ENCODE measurements around the gene CCT7.

Gene CCT7

DNA sequence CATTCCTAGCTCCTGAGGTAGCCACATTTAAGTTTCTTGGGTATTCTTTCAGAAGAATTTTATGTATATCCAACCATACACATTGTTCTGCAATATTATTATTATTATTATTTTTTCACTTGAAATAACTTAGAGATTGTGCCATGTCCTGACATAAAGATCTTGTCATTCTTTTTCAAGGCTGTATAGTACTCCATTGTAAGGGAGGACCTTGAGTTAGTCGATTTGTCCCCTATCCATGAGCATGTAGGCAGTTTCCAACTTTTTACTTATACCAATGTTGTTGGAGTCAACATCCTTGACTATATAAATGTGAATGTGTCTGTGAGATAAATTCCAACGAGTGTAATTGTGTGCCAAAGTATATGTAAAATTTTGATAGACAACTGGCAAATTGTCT lies 60.1 kb downstream of the CCT7 start:
- DNase-seq (ENCODE audit: low spot score): no peak

GRCh38 chr2:73295751-73296400 lies 61.8 kb downstream of the CCT7 start:
- DNase-seq (ENCODE audit: low spot score): no peak

DNA sequence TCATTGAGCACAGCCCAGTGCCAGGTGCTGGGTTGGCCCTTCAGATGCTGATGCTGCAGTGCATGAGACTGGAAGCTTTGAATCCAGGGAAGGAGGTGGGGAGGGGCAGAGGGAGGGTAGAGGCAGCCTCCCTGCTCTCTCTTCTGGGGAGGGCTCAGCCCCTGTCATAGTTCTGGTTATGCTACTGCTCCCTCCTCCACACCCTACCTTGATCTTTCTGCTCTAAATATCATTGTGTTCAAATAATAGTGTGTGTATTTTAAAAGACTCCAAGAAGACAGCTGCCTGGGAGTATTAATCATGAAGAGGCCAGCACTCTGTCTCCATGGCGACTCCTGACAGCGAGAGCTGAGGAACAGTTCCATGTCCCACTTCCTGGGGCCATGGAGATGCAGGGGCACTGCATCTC lies 63.0 kb downstream of the CCT7 start:
- no peak for DNase-seq (ENCODE audit: low spot score)

DNA sequence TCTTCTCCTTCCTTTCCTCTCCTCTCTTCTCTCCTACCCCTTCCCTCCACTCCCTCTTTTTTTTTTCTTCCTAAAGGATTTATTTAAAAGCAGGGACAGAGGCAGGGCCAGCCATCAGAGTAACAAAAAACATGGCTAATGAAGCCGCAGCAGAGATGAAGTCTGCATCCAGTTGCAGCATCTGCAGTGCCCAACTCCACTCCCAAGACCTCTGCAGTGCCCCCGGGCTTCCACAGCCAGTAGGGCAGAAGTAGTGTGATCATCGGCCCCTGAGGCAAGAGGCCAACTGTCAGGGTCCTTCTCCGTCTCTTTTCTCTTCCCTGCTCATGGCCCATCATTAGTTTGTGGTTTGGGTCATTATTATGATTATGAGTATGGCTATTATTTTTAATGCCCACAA lies 63.5 kb downstream of the CCT7 start:
- DNase-seq (ENCODE audit: low spot score): no peak

DNA sequence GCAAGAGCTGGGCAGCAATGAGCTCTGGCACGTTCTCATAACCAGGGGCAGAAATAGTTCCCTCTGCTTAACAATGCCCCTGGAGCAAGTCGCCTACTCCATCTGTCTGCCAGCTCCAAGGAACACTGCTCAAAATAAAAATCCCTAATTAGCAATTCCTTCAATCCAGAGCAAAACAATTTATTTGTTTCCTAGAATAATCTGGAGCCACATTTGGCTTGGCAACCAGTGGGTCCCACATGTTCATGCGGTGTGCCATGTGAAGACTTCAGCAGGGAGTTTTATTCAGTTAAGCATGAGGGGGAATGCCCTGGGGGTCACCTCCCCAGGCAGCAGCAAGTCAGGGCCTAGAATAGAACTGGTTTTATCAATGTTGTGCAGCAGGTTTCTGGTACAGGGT lies 66.8 kb downstream of the CCT7 start:
- DNase-seq (ENCODE audit: low spot score): no peak

DNA sequence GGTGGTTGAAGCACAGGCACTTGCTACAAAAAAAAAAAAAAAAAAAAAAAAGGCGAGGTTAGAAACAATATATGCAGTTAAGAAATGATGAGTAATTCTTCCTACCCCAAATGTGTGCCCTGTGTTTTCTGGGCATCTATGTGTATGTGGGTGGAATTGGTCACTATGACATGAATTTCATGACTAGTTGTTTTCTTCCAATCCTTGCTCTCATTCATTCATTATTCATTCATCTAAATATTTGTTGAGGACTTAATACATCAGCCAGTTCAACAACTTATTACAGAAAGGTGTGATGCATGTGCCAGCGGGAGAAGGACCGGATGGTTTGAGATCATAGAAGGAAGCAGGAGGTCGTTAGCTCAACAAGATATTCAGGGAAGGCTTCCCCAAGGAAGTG lies 67.5 kb downstream of the CCT7 start:
- DNase-seq (ENCODE audit: low spot score): no peak

Measured in germinal center (tissue), 1 donor.